GM12878 (cell line): ENCODE data around the gene TSPYL4. TPM values are rescaled to one million over a fixed set of nuclear protein-coding genes. Genes with fewer than 3 reads are reported as not detected.

Source experiments
- BRCA1 ChIP-seq: IDR thresholded peaks from 2 replicates; pipeline ENCODE4 v1.6.1; 2011; ENCODE audit warnings: low read depth, low read length, improper control_type of control experiment
- CEBPZ ChIP-seq: fragments of 150-350 bp; IDR thresholded peaks from 2 replicates; pipeline ENCODE4 v1.6.1; 2016; ENCODE audit warnings: low read depth, low read length
- HDAC6 ChIP-seq: fragments of 200-600 bp; sonication (generic); IDR thresholded peaks from one replicate; pipeline ENCODE4 v1.8.0; 2017; ENCODE audit warnings: antibody characterized with exemption; ENCODE audit not compliant: unreplicated experiment
- NFYB ChIP-seq: IDR thresholded peaks from 2 replicates; pipeline ENCODE4 v1.6.1; 2011; ENCODE audit warnings: low read depth, mild to moderate bottlenecking, low read length, improper control_type of control experiment, moderate library complexity; ENCODE audit not compliant: insufficient read depth
- polyA plus RNA-seq, 11 experiments: library from polyadenylated mRNA; depleted of rRNA in 4 of 11; unstranded in 6 of 11; stranded (reverse) in 5 of 11; fragments of >200 nt; fragmentation: Nextera tagmentation in 4 of 11; fragmentation: Illumina TruSeq in 1 of 11; extraction: Ambion mirVana in 4 of 11; extraction: Trizol in 1 of 11; gene quantifications; 1 replicate in 1 of 11; 2 replicates in 10 of 11; pipeline versions ENCODE4 v1.2.1 to v1.2.3, GENCODE V29; 2011 to 2016; ENCODE audit warnings: inconsistent platforms in 2 of 11, missing spikeins in 2 of 11, low read depth in 1 of 11
- total RNA-seq, 4 experiments: library from RNA; depleted of rRNA in 3 of 4; stranded (reverse); fragments of >200 nt in 3 of 4; fragmentation: Illumina TruSeq in 1 of 4; extraction: Trizol in 1 of 4; gene quantifications; 2 replicates each; pipeline versions ENCODE4 v1.2.1 to v1.2.3, GENCODE V29; 2013 to 2021
- TF ChIP-seq, protein P1 (sequence below): fragments of 150-350 bp; IDR thresholded peaks from 2 replicates; pipeline ENCODE4 v1.6.1; 2014; ENCODE audit warnings: mild to moderate bottlenecking, low read depth, low read length

The TSPYL4 gene
- total and polyA plus RNA-seq, 10 of the 15 experiments (the other 5 are each of a cell fraction or from before 2014, with no cell fraction given) = 1.5 to 27.6 (median 20.0) TPM

DNA sequence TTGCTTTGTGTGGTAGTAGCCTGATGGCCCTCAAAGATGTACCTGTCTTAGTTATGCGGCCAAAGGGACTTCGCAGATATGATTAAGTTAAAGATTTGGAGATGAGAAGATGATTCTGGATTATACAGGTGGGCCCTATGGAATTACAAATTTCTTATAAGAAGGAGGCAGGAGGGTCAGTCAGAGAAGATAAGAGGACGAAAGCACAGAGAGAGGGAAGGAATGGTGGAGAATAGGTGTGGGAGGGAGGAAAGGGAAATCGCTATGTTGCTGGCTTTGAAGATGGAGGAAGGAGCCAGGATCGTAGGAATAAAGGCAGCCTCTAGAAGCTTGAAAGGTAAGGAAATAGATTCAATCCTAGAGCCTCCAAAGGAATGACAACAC, 27.1 kb upstream of the TSPYL4 start (continued):
- TF ChIP-seq, protein P1, sequence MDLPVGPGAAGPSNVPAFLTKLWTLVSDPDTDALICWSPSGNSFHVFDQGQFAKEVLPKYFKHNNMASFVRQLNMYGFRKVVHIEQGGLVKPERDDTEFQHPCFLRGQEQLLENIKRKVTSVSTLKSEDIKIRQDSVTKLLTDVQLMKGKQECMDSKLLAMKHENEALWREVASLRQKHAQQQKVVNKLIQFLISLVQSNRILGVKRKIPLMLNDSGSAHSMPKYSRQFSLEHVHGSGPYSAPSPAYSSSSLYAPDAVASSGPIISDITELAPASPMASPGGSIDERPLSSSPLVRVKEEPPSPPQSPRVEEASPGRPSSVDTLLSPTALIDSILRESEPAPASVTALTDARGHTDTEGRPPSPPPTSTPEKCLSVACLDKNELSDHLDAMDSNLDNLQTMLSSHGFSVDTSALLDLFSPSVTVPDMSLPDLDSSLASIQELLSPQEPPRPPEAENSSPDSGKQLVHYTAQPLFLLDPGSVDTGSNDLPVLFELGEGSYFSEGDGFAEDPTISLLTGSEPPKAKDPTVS = no peak
- TF ChIP-seq BRCA1 (no peak), HDAC6 (no peak), NFYB (no peak), CEBPZ (no peak)
